Measurements from ENCODE around the gene GRPEL1. TPM values are rescaled to one million over a fixed set of nuclear protein-coding genes. Genes with fewer than 3 reads are reported as not detected.

GRPEL1 gene
- total and polyA plus RNA-seq, 2 of the 8 experiments (the other 6 are each of a cell fraction or from before 2014, with no cell fraction given) = 13.5 to 39.9 TPM

- TF ChIP-seq JUN (IDR thresholded peaks at IDR 0.05; ENCODE audit: low read depth, low read length) (no peak), CTCF (IDR thresholded peaks at IDR 0.05; ENCODE audit: control extremely low read depth in 1 of 3, insufficient read depth in 1 of 3, low read depth in 1 of 3, low read length in 3 of 3) (no peak), YY1 (IDR thresholded peaks at IDR 0.05; ENCODE audit: low read depth, low read length) (peak; percentile 75; the same call in 1 of the 2 replicates), TAF1 (IDR thresholded peaks at IDR 0.05; ENCODE audit: low read depth, low read length) (peak; percentile 61), SP4 (IDR thresholded peaks at IDR 0.05; ENCODE audit: low read length) (no peak), BRCA1 (IDR thresholded peaks at IDR 0.05; ENCODE audit: low read depth, low read length) (no peak), SIN3A (conservative IDR thresholded peaks at IDR 0.05 in 1 of 2, IDR thresholded peaks at IDR 0.05 in 1 of 2; ENCODE audit: low read depth in 1 of 2, low read length in 2 of 2) (peak in 1 of 2 experiments; percentile 53; a peak in 1 of 4 replicates), HDAC6 (IDR thresholded peaks at IDR 0.05; ENCODE audit: low read depth, low read length) (no peak), RFX5 (IDR thresholded peaks at IDR 0.05; ENCODE audit: borderline replicate concordance, low read depth, low read length) (no peak), BCL11A (IDR thresholded peaks at IDR 0.05; ENCODE audit: low read depth in 2 of 2, low read length in 2 of 2) (no peak), KDM4A (IDR thresholded peaks at IDR 0.05; ENCODE audit: low read depth, low read length, severe bottlenecking) (peak; percentile 93)
These were observed 24.4 kb downstream of the GRPEL1 start, which contains the start of gene TADA2B (continued) for GRCh38 chr4:7043284-7044136.
